GM19193 (cell line): Measurements from ENCODE around the gene BEX2.

Experiments used
- POLR2A ChIP-seq: IDR thresholded peaks from 4 replicates; pipeline ENCODE4 v1.6.1; 2011; ENCODE audit not compliant: insufficient read depth, insufficient read length; ENCODE audit errors: extremely low read depth

Gene BEX2

DNA sequence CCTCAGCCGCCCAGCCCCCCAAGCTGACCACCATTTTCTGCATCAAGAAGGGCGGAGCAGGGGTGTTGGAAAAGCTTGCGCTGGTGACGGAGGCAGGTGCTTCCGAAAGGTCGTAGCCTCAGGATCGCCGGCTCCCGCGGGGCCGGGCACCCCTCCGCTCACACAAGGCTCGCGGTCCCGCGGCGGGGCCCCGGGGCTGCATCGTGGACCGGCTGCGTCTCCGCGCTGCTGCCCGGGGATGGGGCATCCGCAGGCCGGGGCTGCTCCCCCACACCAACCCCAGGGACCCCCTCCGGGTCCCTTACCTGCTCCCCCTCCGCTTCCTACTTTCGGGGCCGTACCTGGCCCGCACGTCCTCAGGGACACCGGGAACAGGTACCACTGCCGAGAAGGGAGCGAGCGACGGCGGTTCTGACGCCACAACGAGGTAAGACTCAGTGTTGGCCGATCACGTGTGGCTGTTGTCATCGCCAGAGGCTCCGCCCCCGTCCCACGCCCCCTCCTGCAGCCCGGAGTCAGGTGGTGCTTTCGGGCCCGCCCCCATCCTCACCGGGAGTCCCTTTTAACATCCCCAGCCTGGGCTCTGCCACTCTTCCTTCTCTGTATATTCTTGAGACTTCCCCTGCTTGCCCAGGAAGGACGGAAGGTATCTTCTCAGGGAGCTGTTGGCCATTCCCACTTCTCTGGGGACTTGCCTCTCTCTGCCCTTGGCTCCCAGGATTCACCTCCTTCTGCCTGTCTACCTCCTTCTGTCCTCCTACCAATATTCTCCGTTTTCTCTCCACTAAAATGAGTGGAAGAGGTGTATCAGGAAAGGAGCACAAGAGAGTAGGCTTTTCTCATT, at the start of gene BEX2:
Gene BEX2 (minus strand): TSS at position 436 of the 844 bp plus-strand sequence. CDS start 1,014 bp downstream, outside the sequence.
- no peak for TF ChIP-seq POLR2A

DNA sequence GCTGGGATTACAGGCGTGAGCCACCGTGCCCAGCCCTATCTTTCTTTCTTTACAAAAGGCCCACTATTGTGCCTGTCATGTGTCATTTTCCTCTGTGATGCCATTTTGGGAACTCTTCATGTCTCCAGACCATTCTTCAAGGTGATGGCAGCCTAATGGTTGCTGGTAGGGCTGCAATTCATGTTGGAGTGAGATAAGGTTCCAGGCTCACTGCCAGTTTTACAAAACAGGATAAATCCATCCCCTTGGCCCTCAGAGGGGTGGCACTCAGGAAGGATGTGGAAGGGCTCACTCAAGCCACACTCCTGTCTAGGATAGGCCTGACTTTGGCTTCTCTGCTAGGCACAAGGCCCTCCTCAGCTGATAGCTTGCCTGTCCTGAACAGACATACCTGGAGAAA, 49.3 kb upstream of the BEX2 start:
- no peak for TF ChIP-seq POLR2A

- no peak for TF ChIP-seq POLR2A
These were observed 47.1 kb upstream of the BEX2 start for GRCh38 chrX:103357871-103358270.

GRCh38 chrX:103356858-103357257, 46.1 kb upstream of the BEX2 start:
- no peak for TF ChIP-seq POLR2A

GRCh38 chrX:103356130-103356798, 45.5 kb upstream of the BEX2 start, which contains the start of gene TCEAL9:
Gene TCEAL9 (plus strand): TSS chrX:103356506. CDS start chrX:103357685, 1,179 bp downstream.
- no peak for TF ChIP-seq POLR2A

DNA sequence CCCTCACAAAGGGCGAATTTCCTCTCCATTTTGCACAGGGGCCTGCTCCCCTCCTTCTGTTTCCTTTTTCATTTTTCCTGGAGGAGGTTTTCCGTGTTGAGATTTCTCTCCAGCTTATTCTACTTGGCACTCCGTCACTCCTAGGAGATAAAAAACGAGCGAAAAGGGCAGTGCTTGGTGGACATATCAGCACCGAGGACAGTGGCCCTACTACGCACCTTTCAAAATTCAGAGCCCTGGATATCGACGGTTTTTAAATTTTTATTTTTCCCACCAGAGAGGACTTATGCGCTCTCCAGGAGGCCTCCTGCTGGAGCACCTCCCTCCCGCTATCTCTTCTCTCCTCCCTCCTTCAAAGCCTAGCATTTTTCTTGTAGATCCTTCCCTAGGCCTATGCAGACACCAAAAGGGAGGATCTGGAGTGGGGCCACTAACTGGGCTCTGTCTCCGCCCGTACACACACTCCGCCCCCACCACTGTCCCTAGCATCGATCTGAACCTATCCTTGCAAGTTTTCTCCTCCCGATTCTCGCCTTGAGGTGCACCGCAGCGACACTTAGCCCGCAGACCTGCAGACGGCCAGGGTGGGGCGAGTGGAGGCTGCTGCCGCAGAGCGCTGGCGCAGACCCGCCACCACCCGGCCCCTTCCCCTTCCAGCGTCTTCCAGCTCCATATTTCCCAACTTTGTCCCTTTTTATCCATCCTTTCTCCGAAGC, 37.0 kb upstream of the BEX2 start:
- no peak for TF ChIP-seq POLR2A

DNA sequence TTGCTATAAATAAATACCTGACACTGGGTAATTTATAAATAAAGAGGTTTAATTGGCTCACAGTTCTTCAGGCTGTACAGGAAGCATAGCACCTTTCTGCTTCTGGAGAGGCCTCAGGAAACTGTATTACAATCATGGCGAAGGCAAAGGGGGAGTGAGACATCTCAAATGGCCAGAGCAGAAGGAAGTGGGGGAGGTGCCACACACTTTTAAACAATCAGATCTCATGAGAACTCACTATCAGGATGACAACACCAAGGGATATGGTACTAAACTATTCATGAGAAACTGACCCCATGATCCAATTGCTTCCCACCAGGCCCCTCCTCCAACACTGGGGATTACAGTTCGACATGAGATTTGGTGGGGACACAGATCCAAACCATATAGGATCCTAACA, 33.8 kb upstream of the BEX2 start:
- TF ChIP-seq POLR2A: no peak

GRCh38 chrX:103343105-103343504, 32.3 kb upstream of the BEX2 start:
- no peak for TF ChIP-seq POLR2A

- TF ChIP-seq POLR2A: no peak
These were observed 27.9 kb upstream of the BEX2 start for GRCh38 chrX:103338663-103339062.

GRCh38 chrX:103330681-103331288, 20.0 kb upstream of the BEX2 start:
- no peak for TF ChIP-seq POLR2A

DNA sequence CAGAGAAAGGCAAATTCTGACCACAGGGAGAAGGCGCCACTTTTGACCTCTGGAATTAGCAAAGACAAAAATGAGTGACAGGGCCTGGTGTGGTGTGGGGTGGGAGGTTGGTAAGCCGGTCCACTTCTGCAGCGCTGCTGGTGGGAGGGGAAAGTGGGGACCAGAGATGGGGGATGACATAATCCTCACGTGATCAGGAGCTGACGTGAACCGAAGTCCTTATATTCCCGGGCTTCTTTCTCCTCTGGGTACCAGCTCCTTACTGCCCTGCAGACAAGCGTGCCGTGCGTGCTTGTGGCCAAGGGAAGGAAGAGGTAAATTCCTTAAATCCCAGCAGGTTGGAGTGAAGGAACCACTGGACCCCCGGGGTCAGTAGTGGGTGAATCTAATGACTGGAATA, 19.2 kb upstream of the BEX2 start, which contains the start of gene TCEAL7:
Gene TCEAL7 (plus strand): TSS at position 249 of the 400 bp plus-strand sequence. CDS start 1,165 bp downstream, outside the sequence.
- no peak for TF ChIP-seq POLR2A

DNA sequence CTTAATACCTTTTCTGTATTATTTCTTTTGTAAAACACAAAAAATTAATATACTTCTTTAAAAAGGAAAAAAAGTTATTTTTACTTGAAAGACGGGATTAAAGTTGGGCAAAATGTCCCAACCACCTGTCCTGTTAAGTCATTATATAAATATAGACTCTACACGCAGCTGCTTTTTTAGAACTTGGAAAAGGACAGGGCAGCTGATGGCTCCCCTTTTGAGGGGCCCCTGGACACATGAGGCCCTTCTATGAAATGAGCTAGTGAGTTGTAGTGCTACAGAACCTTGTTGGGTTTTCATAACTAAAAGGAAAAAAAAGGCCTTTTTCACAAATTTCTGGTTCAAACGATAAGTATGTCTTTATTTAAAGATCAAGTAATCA, 600 bp upstream of the BEX2 start:
- TF ChIP-seq POLR2A: no peak

- no peak for TF ChIP-seq POLR2A
These were observed 783 bp downstream of the BEX2 start for GRCh38 chrX:103309860-103310554.

DNA sequence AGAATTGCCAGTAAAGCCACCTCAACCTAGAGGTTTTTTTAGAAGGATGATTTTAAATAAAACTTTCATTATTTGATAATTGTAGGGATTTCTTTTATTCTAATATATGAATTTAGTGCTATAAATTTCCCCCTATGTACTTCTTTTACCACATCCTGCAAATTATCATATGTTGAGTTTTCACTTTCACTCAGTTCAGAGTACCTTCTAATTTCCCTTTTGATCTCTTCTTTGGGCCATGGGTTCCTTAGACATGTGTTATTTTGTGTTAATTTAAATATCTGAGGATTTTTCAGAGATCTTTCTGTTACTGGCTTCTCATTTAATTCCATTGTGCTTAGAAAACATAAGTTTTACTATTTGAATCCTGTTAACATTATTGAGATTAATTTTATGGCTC, 6.1 kb downstream of the BEX2 start:
- no peak for TF ChIP-seq POLR2A

GRCh38 chrX:103293118-103293517, 17.7 kb downstream of the BEX2 start:
- TF ChIP-seq POLR2A: no peak

GRCh38 chrX:103279624-103280023, 31.2 kb downstream of the BEX2 start:
- no peak for TF ChIP-seq POLR2A
